Measurements from ENCODE around the gene MBD2.

The MBD2 gene

DNA sequence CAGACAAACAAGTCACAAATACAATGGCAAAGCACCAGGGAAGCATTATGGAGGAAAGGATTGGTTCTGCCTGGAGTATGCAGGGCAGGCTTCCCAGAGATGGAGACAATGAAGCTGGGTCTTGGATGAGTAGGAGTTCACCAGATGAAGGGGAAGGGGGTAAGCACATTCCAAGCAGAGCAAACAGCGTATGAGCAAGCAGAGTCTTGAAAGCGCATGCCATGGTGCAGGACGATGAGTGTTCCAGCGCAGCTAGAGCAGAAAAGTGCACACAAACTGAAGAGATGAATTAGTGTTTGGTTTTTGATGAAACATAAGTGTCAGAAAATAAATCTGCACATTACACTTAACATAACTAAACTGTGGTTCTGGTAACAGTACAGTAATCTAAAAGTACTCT, 21.6 kb downstream of the MBD2 start:
- H3K27me3 Mint-ChIP-seq (ENCODE audit: low read depth), result no peaks in the 10 kb centered on the region
- peaks cover 38% of the 10 kb centered on the region for H3K36me3 Mint-ChIP-seq (ENCODE audit: low read depth)
- H3K27ac Mint-ChIP-seq, result no peak overlapping the region
- DNase-seq (ENCODE audit: low spot score), result no peak
- H3K9me3 Mint-ChIP-seq, result no peaks in the 10 kb centered on the region
- no peak overlapping the region for H3K4me3 Mint-ChIP-seq
- H3K4me1 Mint-ChIP-seq (ENCODE audit: low read depth), result peaks cover 21% of the 10 kb centered on the region

DNA sequence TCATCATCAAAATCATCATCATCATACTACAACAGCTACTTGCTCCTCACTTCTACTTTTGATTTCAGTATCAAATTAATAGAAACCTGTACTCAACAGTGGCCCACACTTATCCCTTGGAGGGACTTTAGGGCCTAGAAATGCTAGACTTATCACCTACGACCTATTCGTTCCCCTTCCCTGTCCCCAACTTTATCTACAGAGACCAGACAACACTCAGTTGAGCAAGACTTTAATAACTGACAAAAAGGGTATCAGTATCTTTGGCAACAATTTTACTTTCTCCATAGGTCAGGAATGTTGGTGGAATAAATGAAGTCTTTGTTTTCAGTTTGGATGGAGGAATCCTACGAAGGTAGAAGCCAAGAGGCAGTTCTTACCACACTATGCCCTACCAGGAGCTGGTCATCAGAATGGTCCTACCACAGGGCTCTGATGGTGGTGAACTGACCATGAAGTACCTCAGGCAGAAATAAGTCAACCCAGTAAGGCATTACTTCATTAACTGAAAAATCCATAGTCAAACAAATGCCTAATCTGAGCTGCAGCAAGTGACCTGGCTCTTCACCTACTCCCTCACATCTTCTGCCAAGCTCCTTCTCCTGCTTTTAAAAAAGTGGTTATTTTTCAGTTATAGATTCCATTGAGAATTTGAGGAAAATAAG, 26.6 kb downstream of the MBD2 start:
- no peak overlapping the region for H3K27ac Mint-ChIP-seq
- no peaks in the 10 kb centered on the region for H3K27me3 Mint-ChIP-seq (ENCODE audit: low read depth)
- H3K4me1 Mint-ChIP-seq (ENCODE audit: low read depth), result peaks cover 14% of the 10 kb centered on the region
- no peak for DNase-seq (ENCODE audit: low spot score)
- H3K9me3 Mint-ChIP-seq, result no peaks in the 10 kb centered on the region
- peaks cover 22% of the 10 kb centered on the region for H3K36me3 Mint-ChIP-seq (ENCODE audit: low read depth)
- H3K4me3 Mint-ChIP-seq, result no peak overlapping the region

DNA sequence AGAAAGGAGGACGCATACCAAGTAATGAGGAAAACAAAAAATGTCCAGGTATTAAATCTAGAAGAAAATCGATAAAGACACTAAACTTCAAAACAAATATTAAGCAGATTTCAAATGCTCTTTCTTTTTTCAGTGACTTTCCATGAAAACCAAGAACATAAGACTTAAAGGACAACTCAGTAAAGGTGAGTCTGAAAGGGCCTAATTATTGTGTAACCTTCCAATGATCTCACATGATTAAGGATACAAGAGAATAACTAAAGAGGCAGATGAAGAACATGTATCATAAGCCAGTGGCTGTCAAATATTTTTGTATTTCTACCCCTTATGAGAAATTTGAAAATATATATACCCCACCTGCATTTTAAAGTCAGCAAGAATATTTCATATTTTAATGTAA, 30.7 kb downstream of the MBD2 start:
- Mint-ChIP-seq H3K27ac (no peak overlapping the region), H3K4me3 (no peak overlapping the region), H3K27me3 (ENCODE audit: low read depth) (no peaks in the 10 kb centered on the region), H3K36me3 (ENCODE audit: low read depth) (peaks cover 19% of the 10 kb centered on the region), H3K9me3 (no peaks in the 10 kb centered on the region), H3K4me1 (ENCODE audit: low read depth) (peaks cover 8% of the 10 kb centered on the region)
- no peak for DNase-seq (ENCODE audit: low spot score)

DNA sequence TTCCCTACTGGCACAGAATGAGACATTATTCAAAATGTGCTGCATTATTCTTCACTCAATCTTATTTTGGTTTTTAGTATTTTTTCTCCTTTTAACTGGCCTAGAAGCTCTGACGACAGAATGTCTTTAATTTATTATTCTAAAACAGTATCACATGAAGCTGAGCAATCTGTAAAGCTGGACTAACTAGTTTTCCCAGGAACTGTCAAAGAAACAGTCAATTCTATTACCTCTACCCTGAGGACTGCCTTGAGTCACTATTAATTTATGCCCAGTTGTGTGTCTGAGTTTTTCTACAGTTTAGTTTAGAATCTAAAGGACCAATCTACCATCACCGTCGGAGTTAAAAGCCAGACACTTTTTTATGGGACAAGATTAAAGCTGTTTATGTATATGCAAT, 31.6 kb downstream of the MBD2 start:
- no peaks in the 10 kb centered on the region for H3K9me3 Mint-ChIP-seq
- H3K4me1 Mint-ChIP-seq (ENCODE audit: low read depth), result peaks cover 8% of the 10 kb centered on the region
- no peaks in the 10 kb centered on the region for H3K27me3 Mint-ChIP-seq (ENCODE audit: low read depth)
- no peak for DNase-seq (ENCODE audit: low spot score)
- no peak overlapping the region for H3K4me3 Mint-ChIP-seq
- H3K27ac Mint-ChIP-seq, result no peak overlapping the region
- H3K36me3 Mint-ChIP-seq (ENCODE audit: low read depth), result peaks cover 20% of the 10 kb centered on the region

DNA sequence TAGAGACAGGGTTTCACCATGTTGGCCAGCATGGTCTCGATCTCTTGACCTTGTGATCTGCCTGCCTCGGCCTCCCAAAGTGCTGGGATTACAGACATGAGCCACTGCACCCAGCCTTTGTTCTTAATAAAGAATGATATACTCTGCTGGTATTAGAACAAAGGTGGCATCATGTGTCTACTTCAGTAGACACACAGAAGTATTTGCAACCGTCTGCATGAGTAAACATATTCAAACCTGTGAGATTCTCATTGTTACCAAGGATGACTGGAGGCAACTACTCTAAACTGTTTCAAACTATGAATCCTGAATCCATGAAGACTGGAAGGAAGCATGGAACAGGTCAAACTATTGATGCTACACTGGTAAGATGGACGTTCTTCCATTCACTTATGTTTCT, 32.1 kb downstream of the MBD2 start:
- Mint-ChIP-seq H3K4me3 (no peak overlapping the region), H3K9me3 (no peaks in the 10 kb centered on the region), H3K36me3 (ENCODE audit: low read depth) (peaks cover 23% of the 10 kb centered on the region), H3K4me1 (ENCODE audit: low read depth) (peaks cover 8% of the 10 kb centered on the region), H3K27ac (no peak overlapping the region), H3K27me3 (ENCODE audit: low read depth) (no peaks in the 10 kb centered on the region)
- no peak for DNase-seq (ENCODE audit: low spot score)

DNA sequence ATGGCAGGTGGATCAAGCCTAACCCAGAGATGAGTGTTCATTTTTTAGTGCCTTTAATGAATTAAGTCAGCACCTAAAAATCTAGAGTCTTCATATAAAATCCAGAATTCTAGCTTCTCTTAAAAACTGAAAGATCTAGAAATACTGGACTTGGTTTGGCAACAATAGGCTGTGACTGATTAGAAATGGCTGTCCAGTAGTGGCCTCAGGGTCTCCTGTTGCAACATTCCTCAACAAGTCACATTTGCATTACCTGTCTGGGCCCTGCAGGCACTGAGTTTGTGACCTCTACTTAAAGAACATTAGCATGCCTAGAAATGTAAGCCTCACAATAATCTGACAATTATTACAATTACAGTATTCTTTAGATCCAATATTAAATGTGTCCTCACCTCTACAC, 33.1 kb downstream of the MBD2 start:
- H3K4me3 Mint-ChIP-seq, result no peak overlapping the region
- H3K27ac Mint-ChIP-seq, result no peak overlapping the region
- DNase-seq (ENCODE audit: low spot score), result no peak
- no peaks in the 10 kb centered on the region for H3K9me3 Mint-ChIP-seq
- H3K36me3 Mint-ChIP-seq (ENCODE audit: low read depth), result peaks cover 30% of the 10 kb centered on the region
- no peaks in the 10 kb centered on the region for H3K27me3 Mint-ChIP-seq (ENCODE audit: low read depth)
- H3K4me1 Mint-ChIP-seq (ENCODE audit: low read depth), result peaks cover 11% of the 10 kb centered on the region

DNA sequence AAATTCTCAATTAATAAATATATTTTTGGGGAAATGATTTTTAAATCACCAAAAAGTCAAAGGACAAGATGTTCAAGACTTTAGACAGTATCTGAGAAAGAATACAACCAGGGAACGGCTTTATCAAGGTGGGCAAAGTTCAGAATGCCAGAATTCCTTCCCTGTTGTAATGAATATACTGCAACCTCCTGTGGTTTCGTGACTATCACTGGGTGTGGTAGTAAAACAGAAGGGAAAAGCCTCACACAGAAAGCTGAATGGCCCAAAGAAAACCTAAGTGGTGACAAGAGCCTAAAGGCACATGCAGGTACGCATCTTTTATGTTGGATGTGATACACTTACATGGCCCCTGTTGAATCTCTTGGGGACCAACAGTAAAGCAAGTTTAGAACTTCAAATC, 37.1 kb downstream of the MBD2 start:
- peaks cover 27% of the 10 kb centered on the region for H3K36me3 Mint-ChIP-seq (ENCODE audit: low read depth)
- H3K9me3 Mint-ChIP-seq, result no peaks in the 10 kb centered on the region
- H3K27ac Mint-ChIP-seq, result no peak overlapping the region
- DNase-seq (ENCODE audit: low spot score), result no peak
- no peak overlapping the region for H3K4me3 Mint-ChIP-seq
- H3K27me3 Mint-ChIP-seq (ENCODE audit: low read depth), result no peaks in the 10 kb centered on the region
- H3K4me1 Mint-ChIP-seq (ENCODE audit: low read depth), result peaks cover 10% of the 10 kb centered on the region

DNA sequence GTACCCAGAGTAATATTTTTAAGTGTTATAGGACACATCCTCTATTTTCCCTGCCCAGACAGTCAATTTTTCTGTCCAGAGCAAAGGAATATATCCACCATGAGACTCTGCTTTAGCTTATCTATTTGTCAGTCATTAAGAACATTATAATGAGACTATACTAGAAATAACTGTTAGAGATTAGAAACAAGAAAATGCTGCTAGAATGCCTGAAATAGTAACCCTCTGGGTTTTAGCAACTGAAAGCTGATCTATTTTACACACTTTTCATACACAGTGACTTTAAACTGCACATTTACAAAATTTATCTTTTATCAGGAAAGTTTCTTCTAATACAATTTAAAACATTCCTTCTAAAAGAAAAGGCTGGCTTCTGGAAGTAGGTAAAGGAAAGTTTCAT, 39.6 kb downstream of the MBD2 start:
- no peak overlapping the region for H3K27ac Mint-ChIP-seq
- no peaks in the 10 kb centered on the region for H3K27me3 Mint-ChIP-seq (ENCODE audit: low read depth)
- no peak for DNase-seq (ENCODE audit: low spot score)
- no peak overlapping the region for H3K4me3 Mint-ChIP-seq
- H3K9me3 Mint-ChIP-seq, result no peaks in the 10 kb centered on the region
- H3K4me1 Mint-ChIP-seq (ENCODE audit: low read depth), result peaks cover 10% of the 10 kb centered on the region
- peaks cover 22% of the 10 kb centered on the region for H3K36me3 Mint-ChIP-seq (ENCODE audit: low read depth)

DNA sequence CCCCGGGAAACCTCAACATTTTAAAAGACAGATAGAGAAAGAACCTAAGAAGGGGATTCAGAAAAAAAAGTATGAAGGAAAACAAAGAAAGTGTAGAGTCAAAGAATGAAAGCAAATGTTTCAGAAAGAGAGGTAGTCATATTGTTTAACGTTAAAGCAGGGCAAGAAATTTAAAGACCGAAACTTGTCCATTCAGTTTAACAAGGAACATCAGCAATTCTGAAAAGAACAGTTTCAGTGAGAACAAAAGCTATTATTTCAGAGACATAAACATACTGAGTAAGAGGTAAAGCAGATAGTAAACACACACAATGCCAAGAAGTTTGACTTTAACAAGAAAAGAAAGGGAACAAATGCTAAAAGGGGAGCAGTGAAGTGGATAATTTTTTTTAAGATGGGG, 41.1 kb downstream of the MBD2 start:
- Mint-ChIP-seq H3K27ac (no peak overlapping the region), H3K36me3 (ENCODE audit: low read depth) (peaks cover 17% of the 10 kb centered on the region), H3K4me1 (ENCODE audit: low read depth) (peaks cover 10% of the 10 kb centered on the region), H3K4me3 (no peak overlapping the region), H3K9me3 (no peaks in the 10 kb centered on the region), H3K27me3 (ENCODE audit: low read depth) (no peaks in the 10 kb centered on the region)
- DNase-seq (ENCODE audit: low spot score), result no peak

DNA sequence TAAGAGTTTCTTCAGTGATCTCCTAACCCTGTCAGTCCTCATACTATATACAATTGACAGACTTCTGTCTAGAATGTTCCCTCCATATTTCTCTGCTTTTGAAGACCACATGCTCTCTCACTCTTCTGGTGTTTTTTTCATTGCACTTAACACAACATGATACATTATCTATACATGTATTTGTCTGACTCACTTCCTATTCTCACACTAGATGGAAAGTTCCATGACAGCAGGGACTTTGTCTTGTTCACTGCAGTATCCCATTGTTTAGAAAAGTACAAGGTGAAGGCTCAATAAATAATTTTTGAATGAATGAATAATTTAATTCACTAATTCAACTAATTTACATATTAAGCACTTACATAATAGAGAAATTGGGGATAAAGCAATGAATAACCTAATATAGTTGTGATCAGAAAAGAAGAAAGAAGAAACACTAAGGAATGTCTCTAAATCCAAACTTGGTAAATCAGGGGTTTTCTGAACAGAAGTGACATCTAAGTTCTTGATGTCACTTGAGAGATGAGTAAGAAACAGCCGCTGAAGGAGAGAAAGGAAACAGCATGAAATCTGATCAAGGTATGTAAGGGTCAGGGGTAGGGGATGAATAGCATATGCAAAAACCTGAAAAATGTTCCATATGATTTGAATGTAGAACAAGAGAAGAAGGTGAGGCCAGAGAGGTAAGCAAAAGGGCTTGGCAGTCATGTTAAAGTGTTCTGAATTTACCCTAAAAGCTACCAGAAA, 42.4 kb downstream of the MBD2 start:
- H3K4me3 Mint-ChIP-seq, result no peak overlapping the region
- H3K36me3 Mint-ChIP-seq (ENCODE audit: low read depth), result peaks cover 11% of the 10 kb centered on the region
- H3K4me1 Mint-ChIP-seq (ENCODE audit: low read depth), result peaks cover 7% of the 10 kb centered on the region
- no peaks in the 10 kb centered on the region for H3K27me3 Mint-ChIP-seq (ENCODE audit: low read depth)
- H3K9me3 Mint-ChIP-seq, result no peaks in the 10 kb centered on the region
- H3K27ac Mint-ChIP-seq, result no peak overlapping the region
- peak; percentile 28 for DNase-seq (ENCODE audit: low spot score)

DNA sequence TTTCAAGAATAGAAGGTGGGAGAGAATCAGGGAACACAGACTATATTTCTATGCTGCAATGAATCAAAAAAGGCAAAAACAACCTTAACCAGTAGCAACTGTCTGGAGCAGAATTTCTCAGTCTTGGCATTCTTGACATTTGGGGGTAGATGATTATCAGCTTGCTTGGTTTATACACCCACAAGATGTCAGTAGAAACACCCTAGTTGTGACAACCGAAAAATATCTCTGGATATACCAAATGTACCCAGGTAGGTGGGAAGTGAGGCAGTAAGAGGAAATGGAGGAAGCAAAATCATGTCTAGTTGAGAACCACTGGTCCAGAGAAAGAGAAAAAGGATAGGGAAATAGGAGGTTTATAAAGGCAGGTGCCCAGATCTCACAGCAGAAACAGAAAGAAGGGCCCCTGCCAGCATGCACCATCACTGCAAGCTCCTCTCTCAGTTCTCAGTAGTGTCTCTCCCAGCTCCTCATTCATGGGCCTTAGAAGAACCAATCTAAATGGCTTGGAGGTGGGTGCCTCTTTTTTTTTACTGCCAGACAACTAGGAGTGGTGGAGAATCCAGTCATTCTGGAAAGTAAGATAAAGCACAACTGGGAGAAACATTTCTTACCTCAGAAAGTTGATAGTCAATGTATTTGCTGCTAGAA, 50.4 kb downstream of the MBD2 start:
- Mint-ChIP-seq H3K36me3 (ENCODE audit: low read depth) (peaks cover 19% of the 10 kb centered on the region), H3K27ac (peak overlapping the region; percentile 80), H3K27me3 (ENCODE audit: low read depth) (no peaks in the 10 kb centered on the region), H3K4me3 (peak overlapping the region; percentile 54), H3K4me1 (ENCODE audit: low read depth) (peaks cover 49% of the 10 kb centered on the region), H3K9me3 (no peaks in the 10 kb centered on the region)
- DNase-seq (ENCODE audit: low spot score), result peak; percentile 56

DNA sequence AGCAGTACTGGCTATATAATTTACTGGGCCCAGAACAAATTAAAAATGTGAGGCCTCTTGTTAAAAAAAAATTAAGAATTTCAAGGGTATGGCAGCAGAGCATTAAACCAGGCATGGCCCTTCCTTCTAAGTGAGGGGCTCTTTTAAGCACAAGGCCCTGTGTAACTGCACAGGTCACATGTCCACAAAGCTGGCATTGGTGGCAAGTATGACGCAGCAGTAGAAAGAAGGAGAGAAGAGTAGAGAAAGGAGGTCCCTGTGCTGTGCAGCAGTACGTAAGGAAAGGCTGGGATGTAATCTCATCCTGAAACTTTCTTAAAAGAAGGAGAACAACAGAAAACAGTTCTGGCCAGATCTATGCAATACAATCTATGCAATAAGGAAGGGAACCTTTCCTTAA, 51.2 kb downstream of the MBD2 start:
- Mint-ChIP-seq H3K4me3 (peak overlapping the region; percentile 54), H3K4me1 (ENCODE audit: low read depth) (peaks cover 50% of the 10 kb centered on the region), H3K27ac (peak overlapping the region; percentile 80)

DNA sequence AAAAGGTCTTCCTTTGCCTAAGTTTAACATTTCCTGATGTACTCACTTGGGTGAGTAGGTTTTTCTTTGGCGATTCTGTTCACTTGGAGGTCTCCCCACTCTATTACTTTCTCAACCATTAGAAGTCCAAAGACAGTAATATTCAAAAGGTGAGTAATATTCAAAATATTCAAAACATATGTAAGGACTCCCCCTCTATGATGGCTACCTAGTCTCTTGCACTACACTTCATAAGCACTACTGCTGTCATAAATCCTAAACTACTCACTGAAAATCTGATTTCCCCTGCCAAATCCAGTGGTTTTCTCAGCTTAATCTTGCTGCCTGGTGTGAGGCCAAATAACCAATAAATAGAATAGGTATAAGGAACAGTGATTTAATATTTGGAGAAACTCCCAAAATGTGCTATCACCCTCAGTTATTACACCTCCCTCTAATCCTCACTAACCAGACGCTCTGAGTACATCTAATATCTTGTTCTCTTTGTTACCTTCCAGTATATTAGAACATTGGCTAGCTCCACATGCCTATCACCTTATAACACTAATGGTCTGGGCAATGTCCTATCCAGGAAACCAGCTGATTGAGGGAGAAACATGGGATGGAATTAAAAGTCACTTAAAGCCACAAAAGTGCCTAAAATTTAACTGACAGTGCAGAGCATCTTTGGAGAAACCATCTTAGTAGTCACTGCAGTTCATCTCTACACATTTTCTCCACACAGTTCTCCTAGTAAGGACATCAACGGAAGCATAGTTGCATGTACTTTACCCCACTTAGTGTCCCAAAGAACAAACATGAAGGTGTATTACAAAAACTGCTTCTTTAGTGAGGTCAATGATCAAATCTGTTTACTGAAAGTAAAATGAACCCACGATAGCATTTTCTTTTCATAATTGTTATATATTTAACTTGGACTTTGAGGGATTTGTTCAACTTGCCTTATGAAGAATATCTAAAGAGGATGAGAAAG, 54.8 kb downstream of the MBD2 start:
- no peak overlapping the region for H3K4me3 Mint-ChIP-seq
- H3K9me3 Mint-ChIP-seq, result no peaks in the 10 kb centered on the region
- peaks cover 18% of the 10 kb centered on the region for H3K36me3 Mint-ChIP-seq (ENCODE audit: low read depth)
- no peaks in the 10 kb centered on the region for H3K27me3 Mint-ChIP-seq (ENCODE audit: low read depth)
- DNase-seq (ENCODE audit: low spot score), result no peak
- H3K27ac Mint-ChIP-seq, result no peak overlapping the region
- H3K4me1 Mint-ChIP-seq (ENCODE audit: low read depth), result peaks cover 32% of the 10 kb centered on the region

More for the DNA sequence above, 51.2 kb downstream of the MBD2 start:
- H3K36me3 Mint-ChIP-seq (ENCODE audit: low read depth), result peaks cover 20% of the 10 kb centered on the region
- no peak for DNase-seq (ENCODE audit: low spot score)
- no peaks in the 10 kb centered on the region for H3K27me3 Mint-ChIP-seq (ENCODE audit: low read depth)
- no peaks in the 10 kb centered on the region for H3K9me3 Mint-ChIP-seq

Measured in T-helper 2 cell treated with Interferon-gamma antibody and Interleukin-4, amounts not matched to agents 5 μg/mL and 100 μg/mL, for 36 hours (primary cell).